ENCODE results near the gene GALNT10. TPM values are rescaled to one million over a fixed set of nuclear protein-coding genes. Genes with fewer than 3 reads are reported as not detected.

GALNT10 gene
- total RNA-seq, 2 experiments from 2014 or later: 24.6 to 30.0 TPM

DNA sequence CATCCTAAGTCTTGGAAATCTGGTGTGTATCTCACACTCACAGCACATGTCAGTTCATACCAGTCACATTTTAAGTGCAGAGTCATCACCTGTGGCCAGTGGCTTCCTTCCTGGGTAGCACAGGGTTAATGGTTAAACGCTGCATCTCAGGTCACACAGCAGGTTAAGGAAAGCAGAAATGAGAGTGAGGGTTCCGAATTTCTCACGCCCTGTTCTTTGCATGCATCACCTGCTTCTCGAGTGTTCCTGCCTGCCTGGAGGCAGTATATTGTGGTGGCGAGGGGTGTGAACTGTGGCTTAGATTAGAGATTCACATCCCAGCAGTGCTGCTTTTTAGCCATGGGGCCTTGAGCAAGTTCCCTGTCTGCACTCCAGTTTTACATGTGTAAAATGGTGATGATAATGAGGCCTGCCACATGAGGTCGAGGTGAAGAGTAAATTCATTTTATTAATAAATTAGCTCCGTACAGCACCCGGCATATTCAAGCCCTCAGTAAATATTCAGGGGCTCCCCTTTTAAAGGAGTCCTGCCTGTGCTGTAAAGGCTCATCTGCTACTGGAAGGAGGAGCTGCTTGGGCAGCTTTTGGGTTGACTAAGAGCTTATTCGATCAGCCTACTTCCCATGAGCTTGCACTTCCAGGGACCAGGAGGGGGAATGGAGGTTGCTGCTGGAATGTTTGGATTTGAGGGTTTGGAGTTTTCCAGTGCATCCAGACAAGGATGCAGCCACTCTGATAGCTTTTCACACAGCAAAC is 194.1 kb downstream of the GALNT10 start:
- POLR2A ChIA-PET: no interaction called here
- CTCF ChIA-PET: interaction anchor here (1.3 kb wide), 1 partner anchor 200 kb away, joined by 4 read pairs; no protein-coding TSS in a partner anchor

DNA sequence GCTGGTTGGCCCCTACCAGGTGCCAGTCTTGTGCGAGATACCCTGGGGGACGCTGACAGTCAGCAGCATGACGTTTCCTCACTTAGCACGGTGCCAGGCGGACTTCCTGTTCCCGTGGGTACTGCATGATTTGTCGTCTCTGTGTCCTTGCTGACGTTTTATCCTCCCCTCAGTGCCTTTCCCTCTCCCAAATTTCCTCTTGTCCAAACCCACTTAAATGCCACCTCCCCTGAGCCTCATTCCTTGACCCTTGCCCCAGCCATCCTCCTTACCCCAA is 194.6 kb downstream of the GALNT10 start:
- ChIA-PET POLR2A (no interaction called here), CTCF (interaction anchor here (1.3 kb wide), 1 partner anchor 200 kb away, joined by 4 read pairs; no protein-coding TSS in a partner anchor)

DNA sequence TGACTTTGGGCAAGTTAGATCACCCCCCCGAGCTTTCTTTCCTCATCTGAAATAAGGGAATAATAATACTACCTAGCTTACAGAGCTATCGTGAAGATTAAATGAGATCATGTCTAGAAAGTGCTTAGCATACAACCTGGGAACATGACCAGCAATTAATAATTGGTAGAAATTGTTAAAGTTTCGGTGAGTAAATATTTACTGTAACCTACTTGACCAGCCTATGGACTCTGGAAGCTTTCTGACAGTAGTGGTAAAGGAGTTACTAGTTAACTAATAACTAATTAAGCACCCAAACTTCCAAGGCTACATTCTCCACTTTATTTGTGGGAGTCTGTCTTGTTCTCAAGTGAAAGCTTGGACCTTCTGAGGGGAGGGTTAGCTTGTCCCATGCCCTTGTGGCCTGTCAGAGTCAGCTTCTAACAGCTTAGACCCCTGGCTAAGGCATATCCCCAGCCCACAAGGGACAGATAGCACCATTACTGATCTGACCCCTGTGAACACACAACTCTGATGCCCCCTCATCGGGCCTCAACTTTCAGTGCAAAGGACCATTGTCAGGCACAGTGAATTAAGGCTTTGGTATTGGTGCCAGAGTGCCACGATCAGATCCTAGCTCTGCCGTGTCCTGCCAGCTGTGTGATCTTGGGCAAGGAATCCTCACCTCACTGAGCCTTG is 196.6 kb downstream of the GALNT10 start:
- CTCF ChIA-PET: interaction anchor here (1.2 kb wide), 1 partner anchor 18 kb away, joined by 4 read pairs; no protein-coding TSS in a partner anchor
- POLR2A ChIA-PET: no interaction called here

DNA sequence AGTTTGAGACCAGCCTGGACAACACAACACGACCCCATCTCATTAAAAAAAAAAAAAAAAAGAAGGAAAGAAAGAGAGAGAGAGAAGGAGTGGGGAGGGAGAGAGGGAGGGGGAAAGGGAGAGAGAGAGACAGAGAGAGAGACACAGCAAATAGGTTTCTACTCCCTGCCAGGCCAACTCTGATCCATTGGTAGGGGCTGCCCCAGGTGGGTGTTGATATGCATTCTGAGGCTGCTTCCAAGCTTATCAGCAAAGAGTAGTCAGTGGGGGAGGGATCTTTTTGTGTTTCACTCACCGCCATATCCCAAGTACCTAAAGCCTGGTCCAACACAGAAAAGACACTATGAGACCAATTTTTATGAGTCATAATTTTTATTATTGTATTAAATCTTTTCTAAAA is 198.3 kb downstream of the GALNT10 start:
- CTCF ChIA-PET: no interaction called here
- POLR2A ChIA-PET: no interaction called here

DNA sequence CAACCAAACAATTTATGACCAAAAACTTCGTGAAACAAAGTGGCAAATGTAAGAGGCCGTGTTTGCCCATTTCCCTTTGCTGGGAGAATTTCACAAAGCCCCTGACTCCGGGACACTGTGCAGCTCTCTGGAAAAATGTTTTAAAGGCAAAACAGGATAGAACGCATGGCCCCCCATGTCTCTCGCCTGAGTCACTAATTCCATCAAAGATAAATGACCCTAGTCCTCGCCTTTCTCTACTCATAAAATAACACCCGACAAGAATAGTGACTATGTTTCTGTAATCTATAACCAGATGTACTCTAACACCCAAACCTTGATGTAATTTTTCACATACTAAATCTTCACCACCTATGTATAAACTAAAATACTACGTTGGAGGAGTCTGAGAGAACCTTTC is 199.6 kb downstream of the GALNT10 start:
- ChIA-PET POLR2A (no interaction called here), CTCF (no interaction called here)

DNA sequence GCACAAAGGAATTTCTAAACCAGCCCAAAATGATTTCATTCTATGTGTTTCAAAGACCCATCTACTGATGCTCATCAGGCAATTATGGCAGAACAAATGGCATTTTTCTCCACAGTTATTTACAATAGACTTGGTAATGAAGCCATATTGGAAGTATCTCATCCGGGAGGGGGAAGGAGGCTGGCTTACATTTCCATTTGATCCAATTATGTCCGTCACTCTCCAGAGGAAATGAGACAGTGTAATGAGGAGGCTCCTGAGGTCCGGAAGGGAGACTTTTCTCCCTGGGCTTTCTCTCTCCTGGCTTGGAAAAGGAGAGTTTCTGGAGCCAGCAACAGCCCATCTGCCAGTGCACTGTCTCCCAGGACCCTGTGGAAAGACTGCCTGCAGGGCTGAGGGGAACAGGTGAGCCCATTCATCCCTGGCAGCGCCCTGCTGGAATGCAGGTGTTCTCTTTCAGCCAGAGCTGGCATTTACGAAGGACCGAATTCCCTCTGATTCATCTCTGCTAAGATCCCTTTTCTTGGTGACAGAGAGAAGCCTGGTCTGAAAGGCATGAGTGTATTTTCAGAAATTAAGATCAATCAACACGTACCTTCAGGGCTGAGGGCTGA is 200.3 kb downstream of the GALNT10 start:
- ChIA-PET CTCF (no interaction called here), POLR2A (no interaction called here)

DNA sequence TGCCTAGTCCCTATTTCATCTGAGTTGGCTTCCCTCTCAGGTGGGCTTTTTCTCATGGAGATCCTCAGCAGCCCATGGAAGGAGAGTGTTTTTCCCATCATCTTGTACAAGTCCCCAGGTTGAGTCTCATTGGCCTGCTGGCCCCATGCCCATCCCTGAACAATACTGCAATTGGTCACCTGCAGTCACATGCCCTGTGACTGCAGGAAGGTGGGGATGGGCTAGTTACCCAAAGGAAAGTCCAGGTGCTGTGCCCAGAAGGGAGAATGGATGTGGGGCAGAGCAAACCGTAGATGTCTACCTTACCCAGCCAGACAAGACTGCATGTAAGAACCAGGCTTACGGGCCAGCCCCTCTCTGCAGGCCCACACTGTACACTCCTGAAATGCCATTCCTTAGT is 201.3 kb downstream of the GALNT10 start:
- POLR2A ChIA-PET: no interaction called here
- CTCF ChIA-PET: no interaction called here

DNA sequence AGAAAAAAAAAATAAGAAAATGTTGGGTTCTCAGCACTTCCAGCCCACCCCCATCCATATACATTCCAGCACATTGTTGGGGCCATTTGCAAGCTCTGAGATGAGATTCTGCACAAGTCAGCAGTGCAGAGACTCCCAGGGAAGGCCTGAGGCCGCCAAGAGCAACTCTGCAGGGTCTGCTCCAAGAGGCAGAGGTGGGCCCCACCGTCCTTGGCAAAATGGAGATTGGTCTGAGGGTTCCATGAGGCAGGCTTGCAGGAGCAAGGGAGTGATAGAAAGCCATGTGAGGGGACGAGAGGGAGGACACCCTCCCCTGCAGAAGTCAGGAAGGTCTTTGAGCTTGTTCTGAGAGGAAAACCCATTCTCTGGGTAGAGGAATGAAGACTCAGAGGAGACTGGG is 203.3 kb downstream of the GALNT10 start:
- ChIA-PET POLR2A (no interaction called here), CTCF (interaction anchor here (1.3 kb wide), 1 partner anchor 11 kb away, joined by 4 read pairs; no protein-coding TSS in a partner anchor)

DNA sequence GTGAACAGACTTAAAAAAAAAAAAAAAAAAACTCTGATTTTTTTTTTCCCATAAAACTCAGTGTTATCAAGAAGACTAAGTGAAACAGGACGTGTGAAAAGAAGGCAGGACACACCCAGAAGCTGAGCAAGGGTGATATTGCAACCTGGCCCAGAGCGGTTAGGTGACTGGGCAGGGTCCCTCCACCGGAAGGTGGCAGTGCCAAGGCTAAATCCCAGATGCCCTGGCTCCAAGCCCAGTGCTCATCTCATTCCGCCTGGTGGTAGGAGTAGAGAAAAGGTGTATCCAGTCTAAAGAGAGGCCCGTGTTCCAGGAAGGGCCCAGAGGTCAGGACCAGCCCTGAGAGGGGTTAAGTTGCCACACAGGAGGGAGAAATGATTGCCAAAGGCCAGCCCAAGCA is 203.8 kb downstream of the GALNT10 start:
- ChIA-PET POLR2A (no interaction called here), CTCF (interaction anchor here (1.3 kb wide), 1 partner anchor 11 kb away, joined by 4 read pairs; no protein-coding TSS in a partner anchor)

DNA sequence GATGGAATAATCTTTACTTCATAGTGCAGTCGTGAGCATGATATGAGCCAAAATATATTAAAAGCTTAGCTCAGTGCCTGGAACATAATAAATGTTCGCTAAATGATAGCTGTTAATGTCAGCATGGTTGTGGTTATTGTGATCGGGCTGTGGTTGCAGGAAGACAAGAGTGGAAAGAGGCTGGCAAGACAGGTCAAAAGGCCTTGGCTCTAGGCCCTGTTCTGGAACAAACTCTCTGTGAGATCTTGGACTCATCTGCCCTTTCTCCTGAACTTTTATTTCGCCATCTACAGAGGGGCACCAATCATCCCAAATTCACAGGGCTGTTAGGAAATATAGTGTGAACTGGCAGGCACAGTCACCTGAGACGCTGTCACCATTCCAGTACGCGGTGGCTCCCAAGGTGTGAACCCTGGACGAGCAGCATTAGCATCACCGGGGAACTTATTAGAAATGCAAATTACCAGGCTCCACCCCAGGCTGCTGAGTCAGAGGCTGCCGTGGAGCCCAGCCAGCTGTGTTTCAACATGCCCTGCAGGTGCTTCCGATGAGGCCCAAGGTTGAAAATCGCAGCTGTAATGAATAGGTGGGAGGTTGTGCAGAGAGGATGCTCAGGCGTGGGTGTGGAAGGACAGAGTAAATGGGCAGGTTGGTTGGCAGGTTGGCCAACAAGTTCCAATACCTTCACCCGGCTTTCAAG is 205.0 kb downstream of the GALNT10 start:
- ChIA-PET CTCF (no interaction called here), POLR2A (no interaction called here)

DNA sequence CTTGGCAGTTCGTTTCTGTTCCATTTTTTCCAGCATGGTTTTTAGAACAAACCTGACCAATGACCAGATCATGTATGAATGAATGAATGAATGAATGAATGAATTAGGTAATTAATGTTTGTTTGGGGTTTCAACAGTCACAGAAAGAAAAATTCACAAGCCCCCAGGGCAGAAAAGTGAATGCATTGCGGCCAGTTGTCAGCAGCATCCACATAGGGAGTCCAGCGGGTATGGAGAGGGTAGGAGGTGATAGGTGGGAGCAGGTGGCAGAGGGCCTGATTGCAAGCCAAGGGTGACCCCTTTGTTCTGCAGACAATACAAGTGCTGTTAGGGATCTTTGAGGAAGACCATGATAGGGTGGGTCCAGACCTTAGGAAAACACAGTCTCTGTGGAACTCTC is 205.6 kb downstream of the GALNT10 start:
- CTCF ChIA-PET: no interaction called here

DNA sequence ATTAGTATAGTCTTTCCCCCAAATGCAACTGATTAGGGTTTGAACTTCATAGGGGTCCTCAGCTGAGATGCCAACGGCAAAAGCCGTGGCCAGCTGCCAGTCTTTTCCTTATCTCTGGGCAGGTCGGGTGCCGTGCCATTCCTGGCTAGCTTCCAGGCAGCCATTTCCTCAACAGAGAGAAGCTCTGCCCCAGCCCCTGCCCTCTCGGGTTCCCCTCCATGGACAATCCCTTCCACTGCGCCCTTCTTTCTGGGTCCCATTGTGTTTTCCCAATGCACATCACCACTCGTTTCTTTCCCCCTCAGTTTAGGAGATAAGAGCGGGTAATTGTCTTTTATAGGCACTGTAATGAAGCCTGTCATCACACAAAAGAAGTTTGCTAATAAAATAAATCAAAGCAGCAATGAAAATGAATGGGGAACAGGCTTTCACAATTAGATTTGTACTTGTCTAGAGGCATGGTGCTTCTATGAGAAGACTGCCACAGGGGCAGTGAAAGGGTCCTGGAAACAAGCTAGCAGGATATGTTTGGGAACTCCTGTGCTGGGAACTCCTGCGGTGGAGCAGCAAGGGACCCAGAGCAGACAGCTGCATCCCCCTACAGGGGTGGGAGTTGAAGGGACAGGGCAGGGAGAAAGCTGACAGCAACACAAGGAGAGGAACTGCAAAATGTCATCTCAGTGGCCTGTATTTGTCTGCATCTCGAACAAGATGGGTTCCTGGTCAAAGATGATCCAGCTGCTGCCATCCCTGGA is 207.3 kb downstream of the GALNT10 start:
- POLR2A ChIA-PET: no interaction called here
- CTCF ChIA-PET: no interaction called here

More for the DNA sequence above, 205.6 kb downstream of the GALNT10 start:
- POLR2A ChIA-PET: no interaction called here

DNA sequence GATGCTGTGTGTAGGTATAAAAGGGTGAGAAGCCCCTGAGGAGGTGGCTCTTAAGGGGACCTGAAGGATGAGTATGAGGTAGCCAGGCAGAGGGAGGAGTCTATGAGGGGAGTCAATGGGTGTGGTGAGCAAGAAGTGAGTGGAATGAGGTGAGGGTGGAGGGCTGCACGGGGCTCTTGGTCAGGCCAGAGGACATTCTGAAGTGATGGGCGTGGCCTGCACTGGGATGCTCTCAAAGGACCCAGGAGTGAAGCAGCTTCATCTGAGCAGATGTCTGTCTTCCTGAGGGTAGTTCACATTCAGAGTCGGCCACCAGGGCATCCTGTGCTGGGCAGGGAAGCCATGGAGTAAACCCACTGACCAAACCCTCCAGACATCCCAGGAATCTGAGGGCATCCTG is 210.1 kb downstream of the GALNT10 start:
- POLR2A ChIA-PET: no interaction called here
- CTCF ChIA-PET: no interaction called here

DNA sequence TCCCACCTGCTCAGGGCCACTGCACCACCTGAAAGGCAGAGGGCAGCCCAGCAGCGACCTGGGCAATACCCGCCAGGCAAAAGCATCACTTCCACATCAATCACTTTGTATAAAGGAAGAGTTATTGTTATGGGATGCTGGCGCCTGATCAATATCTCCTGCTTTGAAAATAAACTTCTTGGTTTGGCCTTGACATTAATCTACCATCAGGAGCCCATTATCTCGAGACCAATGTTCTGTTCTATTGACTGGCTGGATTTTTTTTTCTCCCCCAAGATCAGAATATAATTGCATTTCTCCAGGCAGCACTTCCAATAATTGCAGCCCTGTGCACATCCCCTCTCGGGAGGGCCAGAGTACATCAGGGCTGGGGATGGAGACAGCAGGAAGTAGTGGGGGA is 210.8 kb downstream of the GALNT10 start:
- CTCF ChIA-PET: no interaction called here
- POLR2A ChIA-PET: no interaction called here

DNA sequence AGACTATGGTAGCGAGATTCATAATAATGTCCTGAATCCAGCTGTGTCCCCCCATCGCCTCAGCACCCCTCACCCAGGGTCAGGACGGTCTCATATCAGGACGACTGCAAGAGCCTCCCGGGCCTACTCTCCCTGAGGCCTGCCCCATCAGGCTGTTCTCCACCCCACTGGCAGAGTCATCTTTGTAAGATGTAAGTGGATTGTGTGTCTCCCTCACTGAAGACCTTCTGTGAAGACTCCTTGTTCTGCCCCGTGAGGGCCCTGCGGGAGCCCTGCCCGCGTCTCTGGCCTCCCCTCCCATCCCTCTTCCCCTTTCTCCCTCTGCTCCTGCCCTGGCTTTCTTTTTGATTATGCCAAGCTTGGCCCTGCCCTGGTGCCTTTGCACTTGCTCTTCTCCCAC is 211.4 kb downstream of the GALNT10 start:
- POLR2A ChIA-PET: no interaction called here

DNA sequence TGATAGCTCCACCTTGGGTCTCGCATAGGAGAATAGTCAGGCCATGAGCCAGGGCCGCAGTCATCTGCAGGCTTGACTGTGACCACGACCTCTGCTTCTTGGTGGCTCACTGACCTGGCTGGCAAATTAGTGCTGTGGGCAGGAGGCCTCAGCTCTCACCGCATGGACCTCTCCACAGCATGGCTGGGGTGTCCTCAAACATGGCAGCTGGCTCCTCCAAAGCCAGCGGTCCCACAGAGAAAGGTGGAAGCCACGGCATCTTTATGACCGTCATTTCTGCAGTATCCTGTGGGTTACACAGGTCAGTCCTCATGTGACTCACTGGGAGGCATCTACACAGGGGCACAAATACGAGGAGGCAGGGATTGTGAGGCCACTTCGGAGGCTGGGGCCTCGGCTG is 212.1 kb downstream of the GALNT10 start:
- POLR2A ChIA-PET: no interaction called here
- CTCF ChIA-PET: no interaction called here

More for the DNA sequence above, 211.4 kb downstream of the GALNT10 start:
- CTCF ChIA-PET: no interaction called here

DNA sequence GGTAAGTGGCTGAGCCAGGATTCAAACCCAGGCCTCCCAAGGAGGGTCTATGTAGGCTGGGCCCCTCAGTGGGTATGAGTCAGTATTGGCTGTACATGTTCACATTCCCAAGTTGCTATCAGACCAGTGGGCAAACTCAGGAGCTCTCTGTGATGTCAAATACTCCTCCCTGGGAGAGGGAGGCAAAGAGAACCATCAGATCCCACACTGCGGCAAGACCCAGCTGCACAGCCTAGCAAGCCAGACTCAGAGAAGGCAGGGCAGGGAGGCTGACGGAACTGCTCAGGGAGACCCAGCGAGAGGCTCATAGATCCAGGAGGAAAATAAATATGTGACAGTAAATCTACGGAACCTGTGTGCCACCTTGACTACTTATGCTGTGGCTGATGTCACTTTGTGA is 212.7 kb downstream of the GALNT10 start:
- ChIA-PET POLR2A (no interaction called here), CTCF (interaction anchor here (3.0 kb wide), 1 partner anchor 331 kb away, joined by 30 read pairs; no protein-coding TSS in a partner anchor)

DNA sequence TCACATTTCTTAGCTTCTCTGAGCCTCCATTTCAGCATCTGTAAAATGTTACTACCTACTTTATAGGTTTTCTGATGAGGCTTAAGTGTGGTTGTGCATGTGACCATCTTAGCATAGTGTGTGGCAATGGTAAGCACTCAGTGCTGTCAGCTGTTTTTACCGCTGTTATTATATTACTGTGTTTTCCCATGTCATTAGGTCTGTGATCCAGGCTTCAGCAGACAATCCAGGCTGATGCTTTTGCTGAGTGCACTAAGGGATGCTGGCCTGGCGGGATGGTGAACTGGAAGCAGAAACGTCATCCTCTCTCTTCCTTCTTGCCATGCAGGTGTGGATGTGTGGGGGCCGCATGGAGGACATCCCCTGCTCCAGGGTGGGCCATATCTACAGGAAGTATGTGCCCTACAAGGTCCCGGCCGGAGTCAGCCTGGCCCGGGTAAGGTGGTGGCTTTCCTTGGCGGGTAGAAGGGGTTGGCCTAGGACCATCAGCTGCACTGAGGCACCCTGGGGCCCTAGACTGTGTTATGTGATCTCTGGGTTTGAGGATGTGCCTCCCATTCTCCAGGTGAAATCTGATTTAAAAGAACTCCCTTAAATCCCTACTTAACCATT is 213.3 kb downstream of the GALNT10 start:
- ChIA-PET CTCF (interaction anchor here (1.2 to 3.0 kb wide), 6 partner anchors 18 to 365 kb away, joined by 3 to 30 read pairs (median 9); partner anchors contain the start of genes FAM114A2, GALNT10 and MFAP3), POLR2A (no interaction called here)

DNA sequence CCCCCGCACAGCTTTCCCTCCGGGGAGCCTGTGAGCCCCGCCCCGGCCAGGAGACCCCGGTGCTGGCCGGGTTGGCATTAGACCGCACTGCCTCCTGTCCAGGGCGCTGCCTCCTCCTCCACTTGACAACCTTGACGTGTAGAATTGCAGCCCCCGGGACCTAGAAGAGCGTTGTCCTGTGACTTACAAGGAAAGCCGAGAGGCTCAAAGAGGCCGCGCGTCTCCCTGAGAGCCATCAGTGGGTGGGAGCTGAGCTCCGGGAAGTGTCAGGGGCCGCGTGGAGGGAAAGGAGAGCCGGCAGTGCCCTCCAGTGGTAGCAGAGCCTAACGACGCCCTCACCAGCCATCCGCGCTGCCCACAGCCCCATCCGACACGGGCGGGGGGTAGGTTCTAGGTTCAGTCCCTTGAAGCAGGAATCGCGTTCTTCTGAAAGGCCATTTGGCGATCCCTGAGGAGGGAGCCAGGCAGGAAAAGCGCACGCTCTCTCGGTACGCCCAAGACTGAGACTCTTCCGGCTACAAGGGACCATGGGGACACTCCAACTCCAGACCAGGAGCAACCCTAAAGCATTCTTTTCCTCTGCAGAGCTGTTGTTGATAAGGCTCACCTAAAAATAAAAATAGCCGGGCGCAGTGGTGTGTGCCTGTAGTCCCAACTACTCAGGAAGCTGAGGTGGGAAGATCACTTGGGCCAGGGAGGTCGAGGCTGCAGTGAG is 214.7 kb downstream of the GALNT10 start:
- ChIA-PET POLR2A (no interaction called here), CTCF (interaction anchor here (0.6 to 3.0 kb wide), 21 partner anchors 10 to 430 kb away, joined by 3 to 30 read pairs (median 4); partner anchors contain the start of genes FAM114A2, GALNT10 and MFAP3)
